Neutrophil (primary cell): Measurements from ENCODE around the gene TM9SF4.

ENCODE experiments used
- H3K27ac ChIP-seq: fragments of 200-600 bp; sonication (generic); 2 replicates; pipeline ENCODE4 v1.5.1; 2016; ENCODE audit warnings: mild to moderate bottlenecking, moderate library complexity
- H3K27me3 ChIP-seq: fragments of 200-600 bp; sonication (generic); 2 replicates; pipeline ENCODE4 v1.6.0; 2016; ENCODE audit warnings: mild to moderate bottlenecking
- H3K36me3 ChIP-seq: fragments of 200-600 bp; sonication (generic); 2 replicates; pipeline ENCODE4 v1.5.1; 2017
- H3K4me1 ChIP-seq, 2 experiments: fragments of 200-600 bp in 1 of 2; sonication (generic) in 1 of 2; 1 replicate in 1 of 2; 2 replicates in 1 of 2; pipeline versions ENCODE4 v1.5.1 to v1.6.1; 2013 to 2016; ENCODE audit warnings: low read depth in 1 of 2, low read length in 1 of 2, mild to moderate bottlenecking in 1 of 2, moderate library complexity in 1 of 2; ENCODE audit not compliant: control insufficient read depth in 1 of 2, insufficient read depth in 1 of 2
- H3K4me3 ChIP-seq, 2 experiments: fragments of 200-600 bp in 1 of 2; sonication (generic) in 1 of 2; 1 replicate in 1 of 2; 2 replicates in 1 of 2; pipeline ENCODE4 v1.5.1; 2013 to 2016; ENCODE audit warnings: low read depth in 1 of 2, low read length in 1 of 2, mild to moderate bottlenecking in 1 of 2, moderate library complexity in 1 of 2
- H3K9me3 ChIP-seq: fragments of 200-600 bp; sonication (generic); 2 replicates; pipeline ENCODE4 v1.5.1; 2016
- TF ChIP-seq, protein P1 (sequence below): fragments of 200-600 bp; sonication (generic); IDR thresholded peaks from 2 replicates; pipeline ENCODE4 v1.5.1; 2016; ENCODE audit warnings: antibody characterized with exemption

Gene TM9SF4

DNA sequence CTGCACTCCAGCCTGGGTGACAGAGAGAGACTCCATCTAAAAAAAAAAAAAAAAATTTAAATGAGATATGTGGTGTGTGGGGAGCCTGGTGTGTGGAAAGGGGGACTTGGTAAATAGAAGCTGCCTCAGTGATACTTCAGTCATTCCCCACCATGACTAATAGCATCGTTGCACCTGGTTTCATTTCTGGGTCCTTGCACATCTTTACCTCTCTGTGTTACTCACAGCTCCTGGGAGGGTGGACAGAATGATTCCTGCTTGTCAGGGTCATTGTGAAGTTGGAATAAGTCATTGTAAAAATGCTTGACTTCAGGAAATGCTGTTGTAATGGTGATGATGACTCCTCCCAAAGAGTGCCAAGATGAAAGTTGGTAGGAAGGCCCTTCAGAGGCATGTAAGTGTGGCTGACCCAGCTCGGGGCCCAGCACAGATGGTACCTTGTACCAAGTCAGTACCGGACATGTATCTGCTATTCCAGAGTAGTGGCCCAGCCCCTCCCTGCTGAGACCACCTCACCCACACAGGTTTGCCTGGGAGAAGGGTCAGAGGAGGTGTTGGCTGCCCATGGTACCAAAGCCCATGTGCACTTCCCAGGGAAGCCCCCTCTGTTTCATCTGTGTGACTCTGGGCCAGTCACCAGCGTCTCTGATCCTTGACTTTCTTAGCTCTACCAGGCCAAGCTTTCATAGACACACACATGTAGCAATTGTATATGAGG, 49.6 kb downstream of the TM9SF4 start:
- Histone ChIP-seq H3K9me3 (no peaks in the 10 kb centered on the region), H3K4me1 (peaks cover 15 to 22% of the 10 kb centered on the region in 2 experiments), H3K4me3 (no peak overlapping the region), H3K36me3 (peaks cover 78% of the 10 kb centered on the region), H3K27me3 (no peaks in the 10 kb centered on the region), H3K27ac (no peak overlapping the region)
- TF ChIP-seq, protein P1, sequence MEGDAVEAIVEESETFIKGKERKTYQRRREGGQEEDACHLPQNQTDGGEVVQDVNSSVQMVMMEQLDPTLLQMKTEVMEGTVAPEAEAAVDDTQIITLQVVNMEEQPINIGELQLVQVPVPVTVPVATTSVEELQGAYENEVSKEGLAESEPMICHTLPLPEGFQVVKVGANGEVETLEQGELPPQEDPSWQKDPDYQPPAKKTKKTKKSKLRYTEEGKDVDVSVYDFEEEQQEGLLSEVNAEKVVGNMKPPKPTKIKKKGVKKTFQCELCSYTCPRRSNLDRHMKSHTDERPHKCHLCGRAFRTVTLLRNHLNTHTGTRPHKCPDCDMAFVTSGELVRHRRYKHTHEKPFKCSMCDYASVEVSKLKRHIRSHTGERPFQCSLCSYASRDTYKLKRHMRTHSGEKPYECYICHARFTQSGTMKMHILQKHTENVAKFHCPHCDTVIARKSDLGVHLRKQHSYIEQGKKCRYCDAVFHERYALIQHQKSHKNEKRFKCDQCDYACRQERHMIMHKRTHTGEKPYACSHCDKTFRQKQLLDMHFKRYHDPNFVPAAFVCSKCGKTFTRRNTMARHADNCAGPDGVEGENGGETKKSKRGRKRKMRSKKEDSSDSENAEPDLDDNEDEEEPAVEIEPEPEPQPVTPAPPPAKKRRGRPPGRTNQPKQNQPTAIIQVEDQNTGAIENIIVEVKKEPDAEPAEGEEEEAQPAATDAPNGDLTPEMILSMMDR = no peak

DNA sequence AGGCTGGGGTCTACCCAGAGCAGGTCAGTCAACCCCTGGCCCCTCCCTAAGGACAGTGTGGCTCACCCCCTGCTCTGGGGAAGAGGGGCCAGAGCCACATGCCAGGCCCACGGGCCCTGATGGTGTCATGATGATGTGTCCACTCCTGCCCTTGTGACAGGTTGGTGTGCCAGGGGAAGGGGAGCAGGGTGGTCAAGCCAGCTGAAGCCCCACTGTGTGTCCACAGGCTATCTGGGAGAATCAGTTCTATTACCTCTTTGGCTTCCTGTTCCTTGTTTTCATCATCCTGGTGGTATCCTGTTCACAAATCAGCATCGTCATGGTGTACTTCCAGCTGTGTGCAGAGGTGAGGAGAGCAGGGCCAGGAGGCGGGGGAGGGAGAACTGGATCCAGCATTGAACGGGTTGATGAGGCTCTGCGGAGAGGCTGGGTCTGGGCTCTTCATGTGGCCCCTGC, 50.3 kb downstream of the TM9SF4 start:
- H3K9me3 ChIP-seq = no peaks in the 10 kb centered on the region
- no peak overlapping the region for H3K4me3 ChIP-seq
- peak overlapping the region; percentile 8 for H3K27ac ChIP-seq
- H3K36me3 ChIP-seq = peaks cover 79% of the 10 kb centered on the region
- H3K4me1 ChIP-seq = peaks cover 10 to 17% of the 10 kb centered on the region in 2 experiments
- no peaks in the 10 kb centered on the region for H3K27me3 ChIP-seq
- TF ChIP-seq, protein P1 = no peak

DNA sequence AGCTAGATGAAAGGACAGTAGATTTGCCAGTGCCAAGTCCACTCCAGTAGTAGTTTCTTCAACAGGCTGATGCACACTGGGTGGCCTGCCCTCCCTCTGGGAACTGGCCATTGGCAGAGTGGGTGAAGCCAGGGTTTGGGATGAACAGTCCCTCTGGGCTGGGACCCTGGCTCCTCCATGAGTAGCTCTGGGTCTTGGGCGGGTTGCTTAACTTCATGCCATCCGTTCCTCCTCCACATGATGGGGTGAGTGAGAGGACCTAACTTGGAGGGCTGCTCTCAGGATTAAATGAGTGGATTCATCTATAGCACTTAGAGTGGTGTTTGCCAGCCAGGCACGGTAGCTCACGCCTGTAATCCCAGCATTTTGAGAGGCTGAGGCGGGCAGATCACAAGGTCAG, 50.8 kb downstream of the TM9SF4 start:
- peaks cover 5 to 12% of the 10 kb centered on the region in 2 experiments for H3K4me1 ChIP-seq
- TF ChIP-seq, protein P1 = no peak
- H3K27me3 ChIP-seq = no peaks in the 10 kb centered on the region
- H3K27ac ChIP-seq = peak overlapping the region; percentile 8
- no peaks in the 10 kb centered on the region for H3K9me3 ChIP-seq
- H3K36me3 ChIP-seq = peaks cover 81% of the 10 kb centered on the region
- H3K4me3 ChIP-seq = no peak overlapping the region

DNA sequence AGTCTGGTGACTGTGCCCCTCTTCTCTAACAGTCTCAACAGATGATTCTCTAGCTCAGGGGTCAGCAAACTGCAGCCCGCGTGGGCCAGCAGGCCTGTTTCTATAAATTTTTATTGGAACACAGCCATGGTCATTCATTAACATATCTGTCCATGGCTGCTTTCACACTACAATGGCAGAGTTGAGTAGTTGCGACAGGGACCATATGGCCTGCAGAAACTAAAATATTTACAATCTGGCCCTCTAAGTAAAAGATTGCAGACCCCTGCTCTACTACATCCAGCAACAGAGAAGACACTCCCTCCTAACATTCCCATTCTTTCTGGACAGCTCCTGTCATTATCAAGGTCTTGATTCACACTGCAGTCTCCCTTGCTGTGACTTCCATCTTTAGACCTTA, 52.8 kb downstream of the TM9SF4 start:
- Histone ChIP-seq H3K9me3 (no peaks in the 10 kb centered on the region), H3K4me1 (peaks cover 0 to 7% of the 10 kb centered on the region in 2 experiments), H3K36me3 (peaks cover 95% of the 10 kb centered on the region), H3K27me3 (no peaks in the 10 kb centered on the region), H3K27ac (no peak overlapping the region), H3K4me3 (no peak overlapping the region)
- TF ChIP-seq, protein P1 = no peak

DNA sequence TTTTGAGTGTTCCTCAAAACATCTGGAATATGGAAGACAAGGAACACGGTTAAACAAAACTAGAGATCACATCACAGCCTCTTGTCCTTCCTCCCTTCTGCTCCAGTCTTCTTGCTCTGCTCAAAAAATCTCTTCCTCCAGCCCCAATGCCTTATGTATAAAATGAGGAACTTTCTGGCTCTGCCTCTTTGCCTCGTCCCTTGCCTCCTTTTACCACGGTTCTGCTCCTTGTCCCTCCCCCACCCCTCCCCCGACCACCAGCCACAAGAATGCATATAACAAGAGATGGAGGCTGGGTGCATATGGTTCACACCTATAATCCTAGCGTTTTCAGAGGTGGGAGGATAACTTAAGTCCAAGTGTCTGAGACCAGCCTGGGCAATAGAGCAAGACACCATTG, 54.4 kb downstream of the TM9SF4 start:
- H3K27me3 ChIP-seq = no peaks in the 10 kb centered on the region
- no peak overlapping the region for H3K27ac ChIP-seq
- no peak overlapping the region for H3K4me3 ChIP-seq
- H3K36me3 ChIP-seq = peaks cover 84% of the 10 kb centered on the region
- no peaks in the 10 kb centered on the region for H3K9me3 ChIP-seq
- H3K4me1 ChIP-seq = peaks cover 0 to 7% of the 10 kb centered on the region in 2 experiments
- TF ChIP-seq, protein P1 = no peak
